Suprapubic skin (tissue), 4 donors: ENCODE data around the gene TEX264.
"Not testable (repeated sequence)": the region's sequence is repeated elsewhere in the genome, so short reads cannot be mapped to it uniquely, and the experiment has no call there.

Source experiments
- POLR2A ChIP-seq, 2 donors: fragments of 450-650 bp; IDR thresholded peaks; one replicate each; pipeline ENCODE4 v1.6.1; 2017; ENCODE audit warnings: antibody characterized with exemption in 2 of 2, mild to moderate bottlenecking in 2 of 2, moderate library complexity in 2 of 2
- POLR2AphosphoS5 ChIP-seq, 3 donors: sonication (generic); formaldehyde crosslinking; IDR thresholded peaks; one replicate each; pipeline ENCODE4 v1.6.1; 2017; ENCODE audit warnings: antibody characterized with exemption in 3 of 3
- TF ChIP-seq, protein P1 (sequence below), 2 donors: fragments of 200-600 bp in 1 of 2; fragments of 450-650 bp in 1 of 2; sonication (generic) in 1 of 2; IDR thresholded peaks; one replicate each; pipeline ENCODE4 v1.5.1; 2016 to 2019; ENCODE audit warnings: antibody characterized with exemption in 2 of 2, mild to moderate bottlenecking in 1 of 2, moderate library complexity in 1 of 2

DNA sequence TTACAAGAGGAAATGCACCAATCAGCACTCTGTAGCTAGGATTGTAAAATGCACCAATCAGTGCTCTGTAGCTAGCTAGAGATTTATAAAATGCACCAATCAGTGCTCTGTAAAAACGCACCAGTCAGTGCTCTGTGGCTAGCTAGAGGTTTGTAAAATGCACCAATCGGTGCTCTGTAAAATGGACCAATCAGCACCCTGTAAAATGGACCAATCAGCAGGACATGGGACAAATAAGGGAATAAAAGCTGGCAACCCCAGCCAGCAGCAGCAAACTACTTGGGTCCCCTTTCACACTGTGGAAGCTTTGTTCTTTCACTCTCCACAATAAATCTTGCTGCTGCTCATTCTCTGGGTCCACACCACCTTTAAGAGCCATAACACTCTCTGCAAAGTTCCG is 71.3 kb downstream of the TEX264 start:
- not testable (repeated sequence) for TF ChIP-seq POLR2A, POLR2AphosphoS5 (IDR thresholded peaks at IDR 0.05)
- TF ChIP-seq, protein P1, sequence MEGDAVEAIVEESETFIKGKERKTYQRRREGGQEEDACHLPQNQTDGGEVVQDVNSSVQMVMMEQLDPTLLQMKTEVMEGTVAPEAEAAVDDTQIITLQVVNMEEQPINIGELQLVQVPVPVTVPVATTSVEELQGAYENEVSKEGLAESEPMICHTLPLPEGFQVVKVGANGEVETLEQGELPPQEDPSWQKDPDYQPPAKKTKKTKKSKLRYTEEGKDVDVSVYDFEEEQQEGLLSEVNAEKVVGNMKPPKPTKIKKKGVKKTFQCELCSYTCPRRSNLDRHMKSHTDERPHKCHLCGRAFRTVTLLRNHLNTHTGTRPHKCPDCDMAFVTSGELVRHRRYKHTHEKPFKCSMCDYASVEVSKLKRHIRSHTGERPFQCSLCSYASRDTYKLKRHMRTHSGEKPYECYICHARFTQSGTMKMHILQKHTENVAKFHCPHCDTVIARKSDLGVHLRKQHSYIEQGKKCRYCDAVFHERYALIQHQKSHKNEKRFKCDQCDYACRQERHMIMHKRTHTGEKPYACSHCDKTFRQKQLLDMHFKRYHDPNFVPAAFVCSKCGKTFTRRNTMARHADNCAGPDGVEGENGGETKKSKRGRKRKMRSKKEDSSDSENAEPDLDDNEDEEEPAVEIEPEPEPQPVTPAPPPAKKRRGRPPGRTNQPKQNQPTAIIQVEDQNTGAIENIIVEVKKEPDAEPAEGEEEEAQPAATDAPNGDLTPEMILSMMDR (IDR thresholded peaks at IDR 0.05): not testable (repeated sequence)
